Endothelial cell of umbilical vein (primary cell): ENCODE measurements around the gene GLDC. TPM values are rescaled to one million over a fixed set of nuclear protein-coding genes. Genes with fewer than 3 reads are reported as not detected.

Experiments used
- BruUV-seq: library from RNA; stranded (reverse); fragments of 400-500 nt; replicated peaks from 2 replicates; lab custom pipeline; 2021; lab: Mats Ljungman, UMichigan
- CTCF ChIA-PET: fragments of 300-600, 350-600 bp; sonication (Branson Sonifier 250); formaldehyde crosslinking; loops from one replicate; lab custom pipeline; 2021; ENCODE audit warnings: antibody characterized with exemption, inconsistent platforms; lab: Charles Lee
- POLR2A ChIA-PET: fragments of 300-600, 350-600 bp; sonication (Branson Sonifier 250); formaldehyde crosslinking; loops from one replicate; lab custom pipeline; 2021; ENCODE audit warnings: antibody characterized with exemption, inconsistent platforms; lab: Charles Lee
- DNase-seq: peaks from one replicate; pipeline ENCODE4 v3.0.0-alpha.2; 2011; ENCODE audit warnings: low read depth, low spot score
- FAIRE-seq: peaks from 2 replicates; lab custom pipeline; 2011; peaks lifted over from hg19 to GRCh38; lab: Jason Lieb, UNC
- H2AFZ ChIP-seq: 2 replicates; pipeline ENCODE4 v1.6.0; 2012; ENCODE audit warnings: low read depth, low read length, control low read depth, inconsistent platforms
- H3K27ac ChIP-seq: 2 replicates; pipeline ENCODE4 v1.5.1; 2011; ENCODE audit warnings: low read depth, mild to moderate bottlenecking, control low read depth, low read length, moderate library complexity; ENCODE audit not compliant: insufficient read depth
- H3K27me3 ChIP-seq, 2 experiments: 2 replicates each; pipeline versions ENCODE4 v1.6.0 to v1.6.1; 2011; ENCODE audit warnings: low read length in 2 of 2, mixed read lengths in 1 of 2; ENCODE audit not compliant: control insufficient read depth in 2 of 2, insufficient read depth in 2 of 2
- H3K36me3 ChIP-seq, 2 experiments: 2 replicates in 1 of 2; 3 replicates in 1 of 2; pipeline ENCODE4 v1.5.1; 2011; ENCODE audit warnings: low read length in 2 of 2, mild to moderate bottlenecking in 1 of 2, moderate library complexity in 1 of 2; ENCODE audit not compliant: control insufficient read depth in 2 of 2, insufficient read depth in 2 of 2; ENCODE audit errors: extremely low read depth in 1 of 2
- H3K4me1 ChIP-seq: 3 replicates; pipeline ENCODE4 v1.5.1; 2011; ENCODE audit warnings: mild to moderate bottlenecking, low read length; ENCODE audit not compliant: control insufficient read depth, insufficient read depth; ENCODE audit errors: extremely low read depth
- H3K4me2 ChIP-seq: 2 replicates; pipeline ENCODE4 v1.6.1; 2011; ENCODE audit warnings: low read length, control low read depth, mixed read lengths; ENCODE audit not compliant: insufficient read depth
- H3K4me3 ChIP-seq, 3 experiments: fragments of 200-600 bp in 1 of 3; sonication (generic), shearing (Covaris generic) in 1 of 3; replicated peaks in 1 of 3; 2 replicates each; pipeline ENCODE4 v1.5.1; 2011 to 2016; ENCODE audit warnings: control low read depth in 3 of 3, low read length in 3 of 3, mild to moderate bottlenecking in 2 of 3, inconsistent platforms in 1 of 3, low read depth in 1 of 3, moderate library complexity in 1 of 3; ENCODE audit not compliant: insufficient read depth in 1 of 3
- H3K79me2 ChIP-seq: 2 replicates; pipeline ENCODE4 v1.6.0; 2012; ENCODE audit warnings: low read length, inconsistent platforms; ENCODE audit not compliant: control insufficient read depth, insufficient read depth
- H3K9ac ChIP-seq: replicated peaks from 2 replicates; pipeline ENCODE3; 2011; ENCODE audit warnings: low read length, control low read depth; ENCODE audit not compliant: insufficient read depth; ENCODE audit errors: extremely low read depth
- H3K9me1 ChIP-seq: replicated peaks from 3 replicates; pipeline ENCODE4 v1.6.0; 2011; ENCODE audit warnings: mild to moderate bottlenecking, low read length; ENCODE audit not compliant: control insufficient read depth, insufficient read depth; ENCODE audit errors: extremely low read depth
- H3K9me3 ChIP-seq: replicated peaks from 2 replicates; pipeline ENCODE4 v1.5.1; 2012; ENCODE audit warnings: low read length, inconsistent platforms; ENCODE audit not compliant: control insufficient read depth, insufficient read depth
- H4K20me1 ChIP-seq: replicated peaks from 2 replicates; pipeline ENCODE3; 2011; ENCODE audit warnings: mild to moderate bottlenecking, low read length; ENCODE audit not compliant: control insufficient read depth, insufficient read depth; ENCODE audit errors: extremely low read depth
- EZH2 ChIP-seq: IDR thresholded peaks from 2 replicates; pipeline ENCODE4 v1.6.1; 2012; ENCODE audit warnings: borderline replicate concordance, low read depth, mild to moderate bottlenecking, moderate library complexity, low read length, inconsistent platforms; ENCODE audit not compliant: severe bottlenecking
- FOS ChIP-seq: IDR thresholded peaks from 2 replicates; pipeline ENCODE4 v1.6.1; 2011; ENCODE audit warnings: mild to moderate bottlenecking, low read length, moderate library complexity, borderline replicate concordance; ENCODE audit not compliant: insufficient read depth
- GATA2 ChIP-seq: IDR thresholded peaks from 2 replicates; pipeline ENCODE4 v1.7.0; 2011; ENCODE audit warnings: low read depth, mild to moderate bottlenecking, moderate library complexity, mixed read lengths, low read length; ENCODE audit not compliant: insufficient read length, insufficient read depth
- JUN ChIP-seq: IDR thresholded peaks from 2 replicates; pipeline ENCODE4 v1.6.1; 2011; ENCODE audit warnings: borderline replicate concordance, low read depth; ENCODE audit not compliant: insufficient read length, insufficient read depth
- MYC ChIP-seq: IDR thresholded peaks from one replicate; pipeline ENCODE4 v1.6.1; 2011; ENCODE audit warnings: mild to moderate bottlenecking, low read depth, low read length
- POLR2A ChIP-seq: IDR thresholded peaks from 2 replicates; pipeline ENCODE4 v1.6.1; 2012; ENCODE audit warnings: low read depth, mild to moderate bottlenecking, control low read depth, low read length
- POLR2AphosphoS5 ChIP-seq: IDR thresholded peaks from 2 replicates; pipeline ENCODE4 v1.6.1; 2012; ENCODE audit warnings: low read depth, mild to moderate bottlenecking, control low read depth, low read length, moderate library complexity; ENCODE audit not compliant: insufficient read depth
- dilution Hi-C: fragments of 300-500 bp; cut with MboI; formaldehyde crosslinking; loops from one replicate; pipeline ENCODE4 v1.15.0; 2019; ENCODE audit warnings: low sequenced_read_pairs; ENCODE audit not compliant: extremely low pct_ligation_motif_present
- intact Hi-C: fragments of 100-400 bp; cut with micrococcal nuclease; formaldehyde crosslinking; loops from one replicate; pipeline ENCODE4 v1.10.0; 2022
- polyA plus RNA-seq, 4 experiments: library from polyadenylated mRNA; depleted of rRNA in 3 of 4; stranded (reverse) in 3 of 4; unstranded in 1 of 4; fragments of >200 nt; gene quantifications; 2 replicates each; pipeline versions ENCODE4 v1.2.1 to v1.2.3, GENCODE V29; 2011 to 2012; ENCODE audit warnings: missing spikeins in 1 of 4
- total RNA-seq: library from RNA; stranded (reverse); gene quantifications from 2 replicates; pipeline ENCODE4 v1.2.3, GENCODE V29; 2021
- TF ChIP-seq, protein P1 (sequence below): IDR thresholded peaks from 2 replicates; pipeline ENCODE4 v1.6.1; 2011; ENCODE audit not compliant: insufficient read depth, insufficient read length
- TF ChIP-seq, protein P2 (sequence below), 2 donors: IDR thresholded peaks; 1 replicate in 1 of 2; 2 replicates in 1 of 2; pipeline ENCODE4 v1.5.1; 2011; ENCODE audit warnings: low read length in 2 of 2, mild to moderate bottlenecking in 2 of 2, moderate library complexity in 2 of 2, control low read depth in 1 of 2, inconsistent platforms in 1 of 2, low read depth in 1 of 2; ENCODE audit not compliant: insufficient read depth in 1 of 2; ENCODE audit errors: extremely low read depth in 1 of 2

GLDC gene
- total and polyA plus RNA-seq, 2 donors (not counting 3 experiments of a cell fraction or from before 2014, with no cell fraction given): 1.8 to 2.6 TPM

DNA sequence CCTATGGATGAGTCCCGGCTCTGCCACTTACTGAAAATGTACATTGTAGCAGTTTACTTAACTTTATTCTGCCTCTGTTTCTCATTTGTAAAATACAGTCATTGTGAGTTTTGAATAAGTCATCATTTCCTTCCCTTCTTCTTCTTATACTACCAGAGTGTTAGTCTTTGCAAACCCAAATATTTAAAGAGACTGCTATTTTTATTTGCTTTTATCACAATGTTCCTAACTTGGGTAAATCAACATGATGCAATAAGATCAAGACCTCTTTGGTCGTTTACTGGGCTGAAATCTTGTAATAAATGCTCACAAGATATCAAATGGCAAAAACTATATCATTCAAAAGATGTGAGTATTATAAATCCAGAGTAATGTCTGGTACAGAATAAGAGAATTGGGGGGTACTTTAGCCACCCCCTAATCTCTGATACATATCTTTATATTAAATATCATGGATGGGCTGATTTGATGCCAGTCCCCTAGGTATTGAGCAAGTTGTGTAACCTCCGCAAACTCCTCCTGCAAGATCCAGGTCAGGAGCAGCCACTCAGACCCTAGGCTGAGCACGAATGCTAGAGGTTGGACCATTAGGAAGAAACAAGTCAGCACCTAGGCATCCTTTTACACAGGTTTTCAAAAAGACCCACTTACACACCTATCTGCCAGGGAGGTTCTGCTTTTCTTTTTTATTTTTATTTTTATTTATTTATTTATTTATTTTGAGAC is 13.3 kb upstream of the GLDC start:
- Histone ChIP-seq H3K9me3 (no peaks in the 10 kb centered on the region), H3K79me2 (no peaks in the 10 kb centered on the region), H3K4me1 (no peaks in the 10 kb centered on the region), H3K4me2 (no peak overlapping the region), H3K27me3 (no peaks in the 10 kb centered on the region), H3K36me3 (no peaks in the 10 kb centered on the region), H3K27ac (no peak overlapping the region), H4K20me1 (no peaks in the 10 kb centered on the region), H3K9me1 (no peaks in the 10 kb centered on the region), H3K9ac (no peak overlapping the region), H3K4me3 (no peak overlapping the region), H2AFZ (no peak overlapping the region)
- BruUV-seq: no TSS peak
- intact Hi-C loops (no loop called here), dilution Hi-C loops (no loop called here)
- FAIRE-seq: no peak
- DNase-seq: no peak
- ChIA-PET CTCF (interaction anchor here (1.4 to 1.5 kb wide), 2 partner anchors 9 to 10 kb away, joined by 4 read pairs; no protein-coding TSS in a partner anchor), POLR2A (no interaction called here)
- TF ChIP-seq MYC (no peak), FOS (peak; percentile 23), GATA2 (no peak)
- TF ChIP-seq, protein P1, sequence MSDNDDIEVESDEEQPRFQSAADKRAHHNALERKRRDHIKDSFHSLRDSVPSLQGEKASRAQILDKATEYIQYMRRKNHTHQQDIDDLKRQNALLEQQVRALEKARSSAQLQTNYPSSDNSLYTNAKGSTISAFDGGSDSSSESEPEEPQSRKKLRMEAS: no peak

DNA sequence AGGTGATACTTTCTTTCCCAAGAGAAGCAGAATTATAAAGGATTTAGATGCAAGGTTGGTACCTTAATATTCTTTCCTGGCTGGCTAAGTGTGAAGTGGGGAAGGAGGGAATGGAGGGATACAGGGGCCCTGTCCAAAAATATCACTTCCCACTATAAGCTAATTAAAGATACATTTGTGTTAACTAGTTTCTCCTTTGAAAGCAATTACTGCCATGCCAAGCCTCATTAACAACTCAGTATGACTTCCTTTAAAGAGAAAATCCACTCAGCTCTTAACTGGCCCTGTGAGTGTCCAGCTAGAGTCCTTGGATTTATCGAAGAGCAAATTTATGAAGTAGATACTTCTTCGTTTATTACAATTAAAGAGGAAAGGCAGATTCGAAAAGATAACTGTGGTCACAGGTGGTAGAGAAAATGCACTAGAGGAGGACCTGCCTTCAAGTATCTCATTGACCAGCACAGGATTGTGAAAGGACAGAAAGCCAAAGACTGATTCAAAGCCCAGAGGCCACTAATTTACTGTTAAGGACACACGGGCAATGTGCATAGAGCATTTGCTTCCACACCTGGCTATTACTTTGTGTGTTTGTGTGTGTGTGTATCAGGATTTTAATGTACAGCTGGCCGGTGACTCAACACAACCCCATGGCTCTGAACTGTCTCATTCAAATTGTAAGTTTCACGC is 11.2 kb upstream of the GLDC start:
- POLR2A ChIA-PET: no interaction called here
- Histone ChIP-seq H3K4me2 (no peak overlapping the region), H3K9me1 (no peaks in the 10 kb centered on the region), H3K4me3 (no peak overlapping the region), H2AFZ (no peak overlapping the region), H3K27me3 (peaks cover 0 to 2% of the 10 kb centered on the region in 2 experiments), H3K36me3 (no peaks in the 10 kb centered on the region), H4K20me1 (no peaks in the 10 kb centered on the region), H3K79me2 (no peaks in the 10 kb centered on the region), H3K4me1 (no peaks in the 10 kb centered on the region), H3K9ac (no peak overlapping the region), H3K9me3 (no peaks in the 10 kb centered on the region), H3K27ac (no peak overlapping the region)
- FAIRE-seq (no peak), DNase-seq (no peak)
- TF ChIP-seq POLR2A (no peak), POLR2AphosphoS5 (no peak), JUN (no peak), FOS (no peak), EZH2 (no peak), MYC (no peak)
- TF ChIP-seq, protein P2, sequence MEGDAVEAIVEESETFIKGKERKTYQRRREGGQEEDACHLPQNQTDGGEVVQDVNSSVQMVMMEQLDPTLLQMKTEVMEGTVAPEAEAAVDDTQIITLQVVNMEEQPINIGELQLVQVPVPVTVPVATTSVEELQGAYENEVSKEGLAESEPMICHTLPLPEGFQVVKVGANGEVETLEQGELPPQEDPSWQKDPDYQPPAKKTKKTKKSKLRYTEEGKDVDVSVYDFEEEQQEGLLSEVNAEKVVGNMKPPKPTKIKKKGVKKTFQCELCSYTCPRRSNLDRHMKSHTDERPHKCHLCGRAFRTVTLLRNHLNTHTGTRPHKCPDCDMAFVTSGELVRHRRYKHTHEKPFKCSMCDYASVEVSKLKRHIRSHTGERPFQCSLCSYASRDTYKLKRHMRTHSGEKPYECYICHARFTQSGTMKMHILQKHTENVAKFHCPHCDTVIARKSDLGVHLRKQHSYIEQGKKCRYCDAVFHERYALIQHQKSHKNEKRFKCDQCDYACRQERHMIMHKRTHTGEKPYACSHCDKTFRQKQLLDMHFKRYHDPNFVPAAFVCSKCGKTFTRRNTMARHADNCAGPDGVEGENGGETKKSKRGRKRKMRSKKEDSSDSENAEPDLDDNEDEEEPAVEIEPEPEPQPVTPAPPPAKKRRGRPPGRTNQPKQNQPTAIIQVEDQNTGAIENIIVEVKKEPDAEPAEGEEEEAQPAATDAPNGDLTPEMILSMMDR (IDR thresholded peaks at IDR 0.05; ENCODE audit: extremely low read depth in 1 of 2, insufficient read depth in 1 of 2, low read depth in 1 of 2, low read length in 2 of 2): no peak
- TF ChIP-seq, protein P1: no peak
- intact Hi-C loops (no loop called here), dilution Hi-C loops (no loop called here)
- CTCF ChIA-PET: interaction anchor here (1.3 to 1.5 kb wide), 2 partner anchors 72 to 351 kb away, joined by 3 read pairs; no protein-coding TSS in a partner anchor
- BruUV-seq: no TSS peak
